PC-9 (cell line): ENCODE data around the gene ATG2A.

ENCODE experiments used
- CTCF ChIP-seq: fragments of 200-600 bp; sonication (generic); conservative IDR thresholded peaks from 2 replicates; pipeline ENCODE4 v1.6.1; 2017; ENCODE audit warnings: mixed run types, antibody characterized with exemption, mild to moderate bottlenecking, moderate library complexity
- EZH2 ChIP-seq: fragments of 200-600 bp; sonication (generic); IDR thresholded peaks from 2 replicates; pipeline ENCODE4 v1.8.0; 2017; ENCODE audit warnings: antibody characterized with exemption, low read depth

GRCh38 chr11:64854157-64854533, 62.9 kb downstream of the ATG2A start:
- TF ChIP-seq CTCF, result no peak
- TF ChIP-seq EZH2, result no peak
